ENCODE results near the gene MYO3B.

Gene MYO3B

GRCh38 chr2:170501421-170502043 lies 323.6 kb downstream of the MYO3B start:
- H3K27ac ChIP-seq: no peak overlapping the region
- no peak for TF ChIP-seq ZFX (IDR thresholded peaks at IDR 0.05; ENCODE audit: borderline replicate concordance)
- TF ChIP-seq, protein P1, sequence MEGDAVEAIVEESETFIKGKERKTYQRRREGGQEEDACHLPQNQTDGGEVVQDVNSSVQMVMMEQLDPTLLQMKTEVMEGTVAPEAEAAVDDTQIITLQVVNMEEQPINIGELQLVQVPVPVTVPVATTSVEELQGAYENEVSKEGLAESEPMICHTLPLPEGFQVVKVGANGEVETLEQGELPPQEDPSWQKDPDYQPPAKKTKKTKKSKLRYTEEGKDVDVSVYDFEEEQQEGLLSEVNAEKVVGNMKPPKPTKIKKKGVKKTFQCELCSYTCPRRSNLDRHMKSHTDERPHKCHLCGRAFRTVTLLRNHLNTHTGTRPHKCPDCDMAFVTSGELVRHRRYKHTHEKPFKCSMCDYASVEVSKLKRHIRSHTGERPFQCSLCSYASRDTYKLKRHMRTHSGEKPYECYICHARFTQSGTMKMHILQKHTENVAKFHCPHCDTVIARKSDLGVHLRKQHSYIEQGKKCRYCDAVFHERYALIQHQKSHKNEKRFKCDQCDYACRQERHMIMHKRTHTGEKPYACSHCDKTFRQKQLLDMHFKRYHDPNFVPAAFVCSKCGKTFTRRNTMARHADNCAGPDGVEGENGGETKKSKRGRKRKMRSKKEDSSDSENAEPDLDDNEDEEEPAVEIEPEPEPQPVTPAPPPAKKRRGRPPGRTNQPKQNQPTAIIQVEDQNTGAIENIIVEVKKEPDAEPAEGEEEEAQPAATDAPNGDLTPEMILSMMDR (IDR thresholded peaks at IDR 0.05): no peak

DNA sequence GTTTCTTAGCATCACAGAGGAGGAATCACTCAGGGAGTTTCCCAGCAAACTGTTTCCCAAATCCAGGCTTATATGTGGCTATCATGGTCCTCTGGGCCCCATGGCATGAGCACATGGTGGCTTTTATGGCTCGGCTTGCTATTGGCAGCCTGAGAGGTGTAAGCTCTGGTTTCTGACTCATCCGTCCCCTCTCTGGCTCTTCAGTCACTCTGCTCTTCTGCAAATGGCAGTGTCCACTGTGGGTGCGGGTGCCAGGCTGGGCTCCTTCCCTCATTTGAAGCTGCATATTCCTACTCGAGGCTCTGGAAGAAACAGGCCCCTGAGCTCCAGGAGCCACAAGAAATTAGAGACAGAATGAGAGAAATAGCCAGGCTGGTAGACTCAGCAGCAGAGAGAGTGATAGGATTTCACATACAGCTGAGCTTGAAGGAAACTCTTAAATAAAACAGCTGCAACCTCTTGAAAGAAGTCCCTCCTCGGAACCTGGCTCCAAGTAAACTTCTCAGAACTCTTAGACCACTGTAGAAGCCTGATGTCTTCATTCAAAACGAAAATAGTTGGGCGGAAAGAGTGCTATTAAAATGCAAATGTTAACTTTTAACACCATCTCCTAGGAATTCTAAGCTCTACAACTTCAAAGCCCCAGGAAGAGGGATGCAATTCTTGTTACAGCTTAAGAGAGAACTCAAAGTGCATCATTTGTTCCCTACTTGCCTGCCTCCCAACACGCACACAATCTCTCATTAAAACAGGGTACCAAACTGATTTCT lies 324.6 kb downstream of the MYO3B start:
- TF ChIP-seq, protein P1 (IDR thresholded peaks at IDR 0.05): no peak
- TF ChIP-seq ZFX (IDR thresholded peaks at IDR 0.05; ENCODE audit: borderline replicate concordance): no peak
- H3K27ac ChIP-seq: no peak overlapping the region

DNA sequence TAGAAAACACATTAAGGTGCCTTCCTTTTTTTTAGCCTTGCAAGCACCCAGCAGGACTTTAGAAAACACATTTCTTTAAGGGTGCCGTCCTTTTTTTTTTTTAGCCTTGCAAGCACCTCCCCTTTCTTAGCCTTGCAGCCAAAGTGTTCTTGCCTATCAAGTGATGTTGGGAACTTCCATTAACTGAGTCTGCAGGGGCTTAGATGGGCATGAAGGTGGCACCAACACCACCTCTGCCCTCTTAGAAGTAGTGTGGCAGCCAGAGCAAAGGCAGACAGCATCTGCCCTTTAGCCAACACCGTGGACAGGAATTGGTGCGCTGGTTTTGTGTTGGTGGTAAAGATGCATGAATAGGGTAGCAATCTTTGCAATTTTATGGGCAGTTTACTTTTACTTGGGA lies 325.6 kb downstream of the MYO3B start:
- no peak for TF ChIP-seq ZFX (IDR thresholded peaks at IDR 0.05; ENCODE audit: borderline replicate concordance)
- TF ChIP-seq, protein P1 (IDR thresholded peaks at IDR 0.05): no peak
- H3K27ac ChIP-seq: no peak overlapping the region

DNA sequence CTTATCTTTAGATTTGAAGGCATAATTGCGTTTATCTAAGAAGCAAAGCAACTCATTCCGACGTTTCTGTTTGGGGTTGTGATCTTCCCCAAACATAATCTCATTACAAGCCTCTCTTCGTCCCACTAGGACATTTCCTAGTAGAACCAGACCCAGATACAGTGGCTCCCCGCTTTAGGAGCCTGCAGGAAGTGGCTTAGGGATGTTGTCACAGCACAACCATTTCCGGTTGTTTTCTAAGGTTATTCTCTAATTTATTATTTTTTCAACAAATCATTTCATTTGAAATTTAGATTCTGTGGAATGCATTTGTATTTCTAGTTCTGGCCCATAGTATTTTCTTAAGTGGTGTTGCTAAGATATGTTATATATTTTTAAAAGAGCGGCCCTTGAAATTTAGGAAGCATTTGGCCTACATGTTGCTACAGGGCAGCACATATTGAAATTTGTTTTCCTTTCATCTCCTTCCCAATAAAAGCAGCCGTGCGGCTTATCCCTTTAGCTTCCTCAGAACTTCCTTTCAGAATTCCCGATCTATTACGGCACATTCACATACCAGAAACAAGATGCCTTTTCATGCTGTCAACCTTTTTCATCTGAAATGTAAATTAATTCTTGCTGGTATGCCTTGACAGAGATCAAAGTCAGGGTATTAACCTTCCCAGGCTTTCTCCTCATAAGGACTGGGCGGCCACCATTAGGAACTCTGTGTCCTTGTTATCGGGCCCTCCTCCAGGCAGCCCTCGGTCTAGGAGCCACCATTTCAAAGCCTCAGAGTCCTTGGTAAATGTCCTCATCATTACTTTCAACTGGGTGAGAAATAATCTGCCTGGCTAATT lies 326.2 kb downstream of the MYO3B start:
- TF ChIP-seq, protein P1 (IDR thresholded peaks at IDR 0.05): no peak
- no peak for TF ChIP-seq ZFX (IDR thresholded peaks at IDR 0.05; ENCODE audit: borderline replicate concordance)
- no peak overlapping the region for H3K27ac ChIP-seq

DNA sequence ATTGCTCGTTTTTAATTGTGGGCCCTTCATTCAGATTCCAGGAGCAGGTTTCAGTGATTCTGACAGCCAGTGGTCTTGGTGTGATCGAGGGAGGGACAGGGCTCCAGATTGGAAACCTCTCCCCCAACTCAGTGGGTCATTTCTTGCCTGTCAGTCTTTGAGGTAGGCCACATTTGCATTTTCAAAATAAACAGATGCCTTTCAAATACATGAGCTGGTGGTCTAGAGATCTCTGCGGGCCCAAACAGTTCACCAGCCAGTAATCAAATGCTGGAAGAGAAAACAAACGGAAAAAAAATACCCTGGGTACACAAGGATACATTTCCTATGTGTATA lies 326.8 kb downstream of the MYO3B start:
- TF ChIP-seq, protein P1 (IDR thresholded peaks at IDR 0.05): no peak
- TF ChIP-seq ZFX (IDR thresholded peaks at IDR 0.05; ENCODE audit: borderline replicate concordance): no peak
- H3K27ac ChIP-seq: no peak overlapping the region

DNA sequence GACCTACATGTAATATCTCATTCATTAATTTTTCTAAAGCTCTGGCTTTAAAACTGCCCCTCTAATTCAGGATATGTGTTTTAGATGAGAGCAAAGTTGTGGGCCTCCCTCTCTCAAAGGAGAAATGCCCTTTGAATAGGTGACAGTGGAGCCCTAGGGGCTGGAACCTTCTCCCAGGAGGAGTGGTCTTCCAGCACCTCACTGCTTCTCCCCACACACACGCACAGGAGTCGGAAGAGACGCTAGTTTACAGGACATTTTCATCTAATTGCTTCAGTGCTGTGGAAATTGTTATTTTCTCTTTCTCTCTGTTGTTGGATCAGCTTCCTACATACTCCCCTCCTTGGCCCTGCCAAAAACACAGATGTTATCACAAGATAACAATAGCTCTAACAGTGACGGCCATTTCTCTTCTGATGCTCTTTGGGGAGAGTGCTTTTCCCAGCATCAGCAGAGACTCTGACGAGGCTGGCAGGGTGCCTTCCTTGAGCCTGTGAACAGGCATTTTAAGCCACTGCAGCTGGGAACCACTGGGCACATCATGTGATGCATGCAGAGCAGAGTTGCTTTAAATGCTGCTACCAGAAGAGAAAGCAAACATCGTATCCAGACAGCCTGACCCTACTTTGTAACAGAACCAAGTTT lies 327.8 kb downstream of the MYO3B start:
- TF ChIP-seq, protein P1 (IDR thresholded peaks at IDR 0.05): no peak
- TF ChIP-seq ZFX (IDR thresholded peaks at IDR 0.05; ENCODE audit: borderline replicate concordance): no peak
- no peak overlapping the region for H3K27ac ChIP-seq
